HuH-7.5 (cell line): ENCODE results near the gene BTD.
A peak's percentile ranks its signal among the peaks of the same experiment; 100 is the strongest.
"Not testable (repeated sequence)": the region's sequence is repeated elsewhere in the genome, so short reads cannot be mapped to it uniquely, and the experiment has no call there.

ENCODE experiments used
- DNase-seq: peaks from one replicate; pipeline ENCODE4 v3.0.0; 2011; ENCODE audit warnings: low spot score

BTD gene

GRCh38 chr3:15602816-15603215, 1.3 kb downstream of the BTD start:
- DNase-seq: not testable (repeated sequence)

DNA sequence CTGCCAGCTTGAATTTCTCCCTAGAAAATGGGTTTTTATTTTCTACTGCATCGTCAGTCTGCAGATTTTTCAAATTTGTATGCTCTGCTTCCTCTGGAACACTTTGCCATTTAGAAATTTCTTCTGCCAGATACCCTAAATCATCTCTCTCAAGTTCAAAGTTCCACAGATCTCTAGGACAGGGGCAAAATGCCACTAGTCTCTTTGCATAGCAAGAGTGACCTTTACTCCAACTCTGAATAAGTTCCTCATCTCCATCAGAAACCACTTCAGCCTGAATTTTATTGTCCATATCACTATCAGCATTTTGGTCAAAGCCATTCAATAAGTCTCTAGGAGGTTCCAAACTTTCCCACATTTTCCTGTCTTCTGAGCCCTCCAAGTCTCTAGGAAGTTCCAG, 3.0 kb downstream of the BTD start:
- DNase-seq: not testable (repeated sequence)

DNA sequence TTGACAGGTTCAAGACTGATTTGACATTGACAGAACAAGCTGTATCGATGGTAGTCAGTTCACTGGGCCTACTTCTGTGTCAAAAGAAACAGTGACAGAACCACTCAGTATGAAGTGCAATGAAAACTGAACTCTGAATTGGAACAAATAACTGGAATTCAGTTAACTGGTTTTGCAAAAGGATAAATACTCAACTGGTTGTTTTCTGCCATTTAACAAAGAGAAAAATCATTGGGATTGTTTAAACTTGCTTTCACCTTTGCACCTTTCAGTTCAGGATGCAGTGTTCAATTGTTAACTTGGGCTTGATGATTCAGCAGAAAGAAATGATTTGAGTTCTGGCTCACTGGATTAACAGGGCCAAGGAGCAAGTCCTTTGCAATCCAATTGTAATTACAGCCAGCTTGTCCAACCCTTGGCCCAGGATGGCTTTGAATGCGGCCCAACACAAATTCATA, 4.9 kb downstream of the BTD start:
- DNase-seq: peak; percentile 38

- peak; percentile 61 for DNase-seq
Measured at GRCh38 chr3:15610082-15610759, 8.7 kb downstream of the BTD start.

GRCh38 chr3:15611018-15611417, 9.5 kb downstream of the BTD start:
- DNase-seq: no peak

DNA sequence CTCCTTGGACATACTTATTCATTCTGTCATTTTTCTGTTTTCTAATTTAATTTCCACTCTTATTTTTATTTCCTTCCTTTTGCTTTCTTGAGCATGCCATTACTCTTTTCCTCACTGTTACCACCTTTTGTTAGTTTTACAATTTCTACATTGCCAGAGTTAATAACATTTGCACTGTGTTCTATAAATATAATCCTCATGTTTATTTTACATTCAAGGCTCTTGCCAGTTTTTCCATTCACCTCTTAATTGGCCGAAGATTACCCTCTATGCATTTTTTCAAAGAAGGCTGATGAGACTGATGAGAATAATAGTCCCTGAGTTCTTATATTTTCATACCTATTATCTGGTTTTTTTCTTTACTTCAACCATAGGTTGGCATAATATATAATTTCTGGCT, 10.5 kb downstream of the BTD start:
- DNase-seq: no peak

DNA sequence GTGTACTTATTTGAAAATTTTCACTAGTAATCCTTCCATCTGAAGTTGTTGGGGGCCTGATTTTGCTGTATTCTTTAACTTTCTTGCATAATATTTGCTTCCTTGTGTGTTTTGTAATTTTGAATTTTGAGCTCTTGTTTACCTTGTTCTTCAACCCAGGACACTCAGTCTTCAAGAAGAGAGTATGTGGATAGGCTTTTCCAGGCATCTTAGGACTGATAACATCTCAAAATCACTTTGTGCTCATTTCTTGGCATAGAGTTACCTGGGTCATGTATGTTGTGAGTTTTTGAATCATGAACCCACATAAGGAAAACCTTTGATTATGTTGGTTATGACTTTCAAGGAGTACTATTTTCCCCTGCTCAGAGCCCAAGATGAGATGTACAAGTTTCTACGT, 13.4 kb downstream of the BTD start:
- no peak for DNase-seq

DNA sequence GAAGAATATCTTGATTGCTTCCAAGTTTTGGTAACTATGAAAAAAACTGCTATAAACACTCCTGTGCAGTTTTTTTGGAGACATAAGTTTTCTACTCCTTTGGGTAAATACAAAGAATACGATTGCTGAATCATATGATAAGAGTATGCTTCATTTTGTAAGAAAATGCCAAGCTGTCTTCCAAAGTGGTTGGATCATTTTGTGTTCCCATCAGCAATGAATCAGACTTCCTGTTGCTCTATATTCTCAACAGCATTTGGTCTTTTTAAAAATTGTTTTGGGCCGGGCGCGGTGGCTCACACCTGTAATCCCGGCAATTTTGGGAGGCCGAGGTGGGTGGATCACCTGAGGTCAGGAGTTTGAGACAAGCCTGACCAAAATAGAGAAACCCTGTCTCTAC, 14.5 kb downstream of the BTD start:
- DNase-seq: no peak

- not testable (repeated sequence) for DNase-seq
Measured at GRCh38 chr3:15619659-15620464, 18.3 kb downstream of the BTD start.

- no peak for DNase-seq
Measured at GRCh38 chr3:15623535-15624440, 22.2 kb downstream of the BTD start.

DNA sequence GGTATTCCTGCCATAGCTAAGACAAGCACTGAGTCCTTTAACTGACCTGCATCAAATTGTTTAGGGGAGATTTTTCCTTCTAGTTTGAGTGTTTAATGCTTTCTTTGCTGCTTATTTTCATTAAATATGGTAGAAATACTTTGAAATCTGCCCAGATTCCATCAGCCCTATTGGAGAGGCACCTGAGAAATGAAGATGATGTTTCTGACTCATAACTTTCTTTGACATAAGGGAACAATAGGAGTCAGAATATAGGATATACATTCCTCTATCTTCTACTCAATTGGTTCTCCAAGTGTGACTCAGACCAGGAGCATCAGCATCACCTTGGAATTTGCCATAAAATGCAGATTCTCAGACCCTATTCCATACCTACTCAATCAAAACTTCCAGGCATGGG, 27.4 kb downstream of the BTD start:
- DNase-seq: no peak

DNA sequence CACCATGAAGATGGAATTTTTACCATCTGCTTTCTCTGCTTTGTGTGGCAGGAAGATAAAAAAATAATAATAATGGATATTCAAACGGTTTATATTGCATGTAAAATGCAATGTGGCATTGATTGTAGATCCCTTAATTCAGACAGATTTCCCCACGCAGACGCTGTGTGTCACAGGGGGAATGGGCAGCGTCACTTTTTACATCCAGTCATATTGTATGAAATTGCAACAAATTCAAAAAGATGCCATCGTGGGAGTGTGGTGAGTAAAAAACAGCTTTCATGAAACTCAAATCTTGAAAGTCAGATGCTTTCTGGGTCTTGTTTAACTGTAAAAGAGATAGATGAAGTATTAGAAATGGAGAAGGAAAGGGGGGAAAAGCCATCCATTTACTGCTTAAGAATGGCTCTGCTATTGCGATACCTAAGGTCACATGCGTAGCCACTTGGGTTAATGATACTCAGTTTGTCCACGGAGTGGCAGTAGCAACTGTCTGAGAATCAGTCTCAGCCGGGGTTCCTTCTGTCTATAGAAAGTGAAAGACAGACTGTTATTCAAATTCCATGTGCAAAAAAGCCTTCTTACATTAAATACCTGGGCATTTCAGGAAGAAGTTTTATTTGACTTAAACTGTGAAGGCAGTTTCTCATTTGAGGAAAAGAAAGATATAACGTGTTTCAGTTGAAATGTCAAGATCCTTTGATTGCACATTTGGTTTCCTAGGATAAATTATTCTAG, 28.5 kb downstream of the BTD start:
- peak; percentile 77 for DNase-seq

GRCh38 chr3:15630646-15631350, 29.3 kb downstream of the BTD start:
- no peak for DNase-seq

- DNase-seq: no peak
Measured at GRCh38 chr3:15631426-15632211, 30.1 kb downstream of the BTD start.

DNA sequence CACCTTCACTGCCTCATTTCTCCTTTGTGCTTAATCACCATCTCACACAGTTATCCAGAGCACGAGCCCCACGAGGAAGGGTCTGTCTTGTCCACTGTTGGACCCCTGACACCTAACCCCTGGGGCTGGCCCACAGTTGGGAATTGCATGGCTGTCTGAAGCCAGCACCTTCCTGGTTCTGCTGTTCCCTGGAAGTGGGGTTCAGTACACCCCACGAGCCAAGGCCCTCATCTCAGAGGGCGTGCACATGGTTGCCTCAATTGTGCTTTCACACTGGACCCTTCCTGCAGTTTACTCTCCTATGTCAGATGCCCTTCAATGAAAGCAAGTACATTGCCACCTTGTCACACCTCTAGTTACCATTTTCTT, 30.7 kb downstream of the BTD start:
- no peak for DNase-seq

GRCh38 chr3:15633159-15633558, 31.6 kb downstream of the BTD start:
- no peak for DNase-seq

DNA sequence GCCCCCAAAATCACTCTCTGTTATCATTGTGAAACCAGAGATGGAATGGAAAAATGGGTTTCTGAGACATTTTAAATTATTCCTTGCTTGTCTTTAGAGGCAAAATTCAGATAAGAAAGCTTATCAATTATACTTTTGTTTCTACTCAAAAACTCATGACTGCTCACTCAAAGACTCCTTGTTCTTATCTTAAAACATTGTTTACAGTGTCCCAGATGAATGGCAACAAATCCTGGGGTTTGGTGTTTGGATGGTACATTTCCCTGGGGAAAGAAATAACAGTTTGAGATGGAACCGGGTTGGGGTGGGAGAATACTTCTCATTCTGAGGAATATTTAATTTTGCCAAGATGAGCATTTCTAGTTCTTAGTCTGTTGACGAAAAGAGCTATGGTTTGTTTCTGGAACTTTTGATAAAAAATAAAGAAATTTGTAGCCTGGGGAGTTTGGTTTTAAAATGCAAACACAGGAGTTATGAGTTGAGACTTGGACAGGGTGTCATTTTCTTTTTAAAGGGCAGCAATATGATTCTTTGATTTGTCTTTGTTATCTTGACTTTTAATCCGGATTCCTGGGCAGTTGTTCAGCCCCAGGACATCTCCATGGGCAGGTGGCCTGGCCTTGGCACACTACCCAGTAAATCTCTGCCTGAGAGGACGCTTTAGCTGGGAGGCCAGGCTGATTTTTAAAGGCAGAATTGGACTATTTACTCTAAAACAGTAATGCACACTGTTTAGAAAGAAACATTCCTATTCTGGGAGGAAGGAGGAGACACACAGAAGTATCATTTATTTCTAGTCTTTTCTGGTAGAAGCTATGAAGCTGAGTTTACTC, 32.4 kb downstream of the BTD start:
- DNase-seq: no peak

DNA sequence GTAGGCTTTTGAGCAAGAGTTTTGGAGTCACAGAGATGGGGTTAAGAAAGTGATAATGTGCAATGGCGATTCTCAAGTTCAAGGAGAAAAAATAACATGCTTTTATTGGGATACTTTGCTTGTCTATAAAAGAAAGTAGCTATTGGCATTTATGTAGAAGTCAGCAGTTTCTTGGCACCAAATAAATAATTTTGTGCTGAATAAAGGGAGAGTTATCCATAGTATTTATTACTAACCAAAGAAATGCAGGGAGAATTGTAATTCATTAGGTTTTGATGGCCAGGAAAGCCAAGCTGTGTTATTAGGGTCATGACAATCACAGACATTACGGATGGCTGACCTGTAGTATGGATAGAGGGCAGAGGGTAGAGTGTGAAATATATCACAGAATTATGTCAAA, 33.1 kb downstream of the BTD start:
- DNase-seq: no peak

GRCh38 chr3:15635121-15635661, 33.6 kb downstream of the BTD start:
- DNase-seq: no peak
